NCI-H2107 (cell line): ENCODE results near the gene SEC24C.
A peak's percentile ranks its signal among the peaks of the same experiment; 100 is the strongest.
"Not testable (repeated sequence)": the region's sequence is repeated elsewhere in the genome, so short reads cannot be mapped to it uniquely, and the experiment has no call there.

Experiments
- DNase-seq: peaks from one replicate; lab custom pipeline; 2025; lab: John Stamatoyannopoulos, UW

Gene SEC24C

DNA sequence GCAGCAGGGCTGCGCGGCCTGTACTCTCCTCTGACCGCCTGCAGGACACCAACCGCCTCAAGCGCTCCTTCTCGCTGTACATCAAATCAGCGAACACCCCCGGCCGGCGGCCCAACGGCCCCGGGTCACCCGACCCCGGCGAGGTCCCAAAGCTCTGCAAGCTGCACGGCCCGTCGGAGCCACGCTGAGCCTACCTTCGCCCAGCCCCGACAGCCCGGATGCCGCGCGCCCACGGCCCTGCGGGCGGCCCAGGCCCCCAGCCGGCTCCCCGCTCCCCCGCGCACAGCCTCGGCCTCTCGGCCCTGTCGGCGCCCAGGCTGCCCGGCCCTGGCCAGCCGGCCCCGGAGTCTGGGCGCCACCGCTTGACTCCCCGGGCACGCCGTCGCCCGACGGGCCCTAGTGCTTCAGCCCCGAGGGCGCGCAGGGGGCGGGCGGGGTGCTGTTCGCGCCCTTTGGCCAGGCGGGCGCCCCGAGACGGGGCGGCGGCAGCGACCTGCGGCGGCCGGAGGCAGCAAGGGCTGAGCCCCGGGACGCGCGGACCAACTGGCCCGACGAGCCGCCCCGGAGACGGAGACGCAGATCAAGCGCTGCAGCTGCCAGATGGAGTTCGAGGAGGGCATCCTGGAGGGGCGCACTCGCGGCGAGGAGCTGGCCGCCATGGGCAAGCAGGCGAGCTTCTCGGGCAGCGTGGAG lies 11.1 kb upstream of the SEC24C start:
- no peak for DNase-seq

- no peak for DNase-seq
These were observed 10.0 kb upstream of the SEC24C start for GRCh38 chr10:73734028-73734720.

DNA sequence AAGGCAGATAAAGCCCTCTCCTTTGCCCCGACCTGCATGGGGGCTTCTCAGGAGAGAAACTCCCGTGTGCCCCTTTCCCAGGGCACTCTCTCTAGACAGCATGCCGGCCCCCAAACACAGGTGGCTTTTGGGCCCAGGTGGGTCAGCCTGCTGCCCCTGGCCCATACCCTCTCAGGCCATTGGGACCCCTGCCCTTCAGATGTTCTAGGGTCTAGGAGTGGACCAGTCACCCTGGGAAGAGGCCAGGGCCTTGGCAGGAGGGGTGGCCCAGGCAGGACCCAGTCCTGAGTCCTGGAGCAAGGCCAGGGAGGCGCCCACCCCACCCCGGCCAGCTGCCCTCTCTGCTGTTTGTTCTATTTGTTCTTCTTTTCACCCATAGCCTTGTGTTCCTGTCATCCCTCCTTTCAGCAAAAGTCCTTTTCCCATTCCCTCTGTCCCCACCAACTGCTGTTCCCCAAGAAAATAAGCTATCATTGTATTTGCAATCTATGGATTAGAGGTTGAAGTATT lies 9.3 kb upstream of the SEC24C start:
- DNase-seq: no peak

GRCh38 chr10:73740501-73741254 lies 3.5 kb upstream of the SEC24C start:
- not testable (repeated sequence) for DNase-seq

DNA sequence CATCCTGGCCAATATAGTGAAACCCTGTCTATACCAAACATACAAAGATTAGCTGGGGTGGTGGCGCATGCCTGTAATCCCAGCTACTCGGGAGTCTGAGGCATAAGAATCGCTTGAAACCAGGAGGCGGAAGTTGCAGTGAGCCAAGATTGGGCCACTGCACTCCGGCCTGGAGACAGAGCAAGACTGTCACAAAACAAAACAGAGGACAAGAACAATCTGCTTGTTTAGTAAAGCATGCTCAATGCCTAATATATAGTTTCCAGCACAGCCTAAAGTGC lies 1.8 kb upstream of the SEC24C start:
- no peak for DNase-seq

- DNase-seq: no peak
These were observed 756 bp upstream of the SEC24C start for GRCh38 chr10:73743327-73743904.

- DNase-seq: no peak
These were observed 448 bp downstream of the SEC24C start for GRCh38 chr10:73744664-73744975.

DNA sequence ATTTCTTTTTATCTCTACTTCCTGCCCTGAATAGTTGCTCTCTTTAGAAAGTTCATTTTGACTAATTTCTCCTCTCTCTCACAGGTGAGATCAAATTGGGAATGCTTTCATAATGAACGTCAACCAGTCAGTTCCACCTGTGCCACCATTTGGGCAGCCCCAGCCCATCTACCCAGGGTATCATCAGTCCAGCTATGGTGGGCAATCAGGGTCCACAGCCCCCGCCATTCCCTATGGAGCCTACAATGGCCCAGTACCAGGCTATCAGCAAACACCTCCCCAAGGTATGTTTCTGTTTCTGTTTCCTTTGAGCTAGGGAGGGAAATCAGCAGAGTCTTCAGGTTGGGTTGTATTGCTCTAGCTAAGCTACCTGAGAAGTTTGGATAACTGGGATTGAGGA lies 2.5 kb downstream of the SEC24C start:
- DNase-seq: no peak

GRCh38 chr10:73750819-73751218 lies 6.6 kb downstream of the SEC24C start:
- no peak for DNase-seq

DNA sequence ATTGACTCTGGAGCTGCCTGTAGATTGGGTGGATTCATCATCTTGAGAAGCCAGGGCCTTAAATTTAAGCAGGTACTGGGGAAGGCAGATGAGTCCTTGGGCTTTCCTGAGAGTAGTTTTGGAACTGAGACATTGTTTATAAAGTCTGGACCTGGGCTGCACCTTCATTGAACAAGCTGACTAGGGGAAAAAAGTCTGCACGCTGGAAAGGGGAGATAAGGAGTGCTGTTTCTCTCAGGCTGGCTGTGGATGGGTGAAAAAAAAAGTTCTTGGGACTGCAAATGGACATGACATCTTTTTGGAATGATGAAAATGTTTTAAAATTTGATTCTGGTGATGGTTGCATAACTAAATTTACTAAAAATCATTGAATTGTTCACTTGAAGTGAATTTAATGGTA lies 12.0 kb downstream of the SEC24C start:
- DNase-seq: no peak

DNA sequence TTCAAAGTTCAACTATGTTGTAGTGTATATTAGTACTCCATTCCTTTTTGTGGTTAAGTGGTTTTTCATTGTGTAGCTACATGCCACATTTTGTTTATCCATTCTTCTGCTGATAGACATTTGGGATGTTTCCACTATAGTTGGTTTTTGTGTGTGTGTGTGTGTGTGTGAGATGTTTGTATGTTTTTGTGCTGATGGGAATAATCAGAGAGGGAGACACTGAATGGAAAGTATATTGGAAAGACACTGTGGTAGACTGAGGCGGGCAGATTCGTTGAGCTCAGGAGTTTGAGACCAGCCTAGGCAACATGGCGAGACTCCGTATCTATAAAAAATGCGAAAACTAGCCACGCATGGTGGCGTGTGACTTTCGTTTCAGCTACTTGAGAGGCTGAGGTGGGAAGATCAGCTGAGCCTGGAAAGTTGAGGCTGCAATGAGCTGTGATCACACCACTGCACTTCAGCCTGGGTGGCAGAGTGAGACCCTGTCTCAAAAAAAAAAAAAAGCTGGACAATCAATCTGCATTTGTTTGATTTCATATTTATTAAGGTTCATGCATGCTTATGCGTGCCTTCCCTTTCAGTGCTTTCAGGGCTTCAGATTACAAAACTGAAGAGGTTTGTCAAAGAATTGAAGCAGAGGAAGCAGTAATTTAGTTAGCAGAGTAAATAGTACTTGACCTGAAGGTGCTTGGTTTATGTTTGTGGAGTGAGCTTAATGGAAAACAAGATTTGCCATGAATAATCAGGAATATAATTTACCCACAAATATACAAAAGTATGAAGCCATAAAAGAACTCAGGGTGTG lies 14.7 kb downstream of the SEC24C start:
- DNase-seq: no peak

- no peak for DNase-seq
These were observed 15.4 kb downstream of the SEC24C start for GRCh38 chr10:73759512-73760115.

DNA sequence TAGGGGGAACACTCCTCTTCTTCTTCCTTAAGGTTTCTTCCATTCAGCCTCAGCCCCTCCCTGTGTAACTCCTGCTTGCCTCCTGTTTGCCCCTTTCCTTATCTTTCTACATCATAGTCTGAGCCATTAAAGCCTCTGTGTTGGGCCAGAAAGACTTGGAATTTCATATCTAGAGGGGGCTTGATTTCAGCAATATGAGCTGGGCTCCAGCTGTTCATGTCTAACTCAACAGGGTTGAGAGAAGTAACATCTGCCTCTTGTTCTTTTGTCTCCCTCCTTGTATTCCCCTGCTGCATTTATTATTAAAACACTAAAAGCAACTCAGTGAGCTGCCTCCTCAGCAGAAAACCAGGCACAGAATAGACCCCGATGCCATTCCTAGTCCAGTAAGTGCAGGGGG lies 17.6 kb downstream of the SEC24C start:
- DNase-seq: no peak

- no peak for DNase-seq
These were observed 18.7 kb downstream of the SEC24C start for GRCh38 chr10:73762915-73763314.

DNA sequence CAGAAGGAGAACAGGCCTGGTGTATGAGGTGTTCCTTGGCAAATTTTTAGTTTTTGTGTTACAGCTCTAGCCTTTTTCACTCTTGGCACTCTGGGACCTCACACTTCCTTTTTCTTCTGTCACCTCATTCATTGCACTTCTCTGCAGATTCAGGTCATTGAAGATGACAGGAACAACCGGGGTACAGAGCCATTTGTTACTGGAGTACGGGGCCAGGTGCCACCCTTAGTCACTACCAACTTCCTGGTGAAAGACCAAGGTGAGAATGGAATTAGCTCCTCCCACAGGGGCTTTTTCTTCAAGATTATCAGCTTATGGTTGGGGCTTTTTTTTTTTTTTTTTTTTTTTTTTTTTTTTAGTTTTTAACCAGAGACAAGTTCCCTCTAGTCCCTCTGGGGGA lies 19.2 kb downstream of the SEC24C start:
- no peak for DNase-seq

GRCh38 chr10:73765066-73765465 lies 20.9 kb downstream of the SEC24C start:
- DNase-seq: no peak

DNA sequence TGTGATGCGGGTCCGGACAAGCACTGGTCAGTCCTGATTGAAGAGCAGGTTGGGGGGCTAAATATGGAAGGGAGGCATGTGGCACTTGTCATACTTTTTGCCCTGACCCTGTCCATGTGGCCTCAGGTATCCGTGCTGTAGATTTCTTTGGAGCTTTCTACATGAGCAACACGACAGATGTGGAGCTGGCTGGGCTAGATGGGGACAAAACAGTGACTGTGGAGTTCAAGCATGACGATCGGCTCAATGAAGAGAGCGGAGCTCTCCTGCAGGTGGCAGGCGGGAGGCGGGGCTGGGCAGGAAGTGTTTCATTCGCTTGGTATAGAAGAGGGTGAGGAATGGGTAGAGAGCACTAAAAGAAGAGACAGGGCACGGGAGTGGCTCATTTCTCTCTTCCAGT lies 24.7 kb downstream of the SEC24C start:
- DNase-seq: no peak

GRCh38 chr10:73769396-73769795 lies 25.2 kb downstream of the SEC24C start:
- DNase-seq: no peak

- peak; percentile 31 for DNase-seq
These were observed 27.6 kb downstream of the SEC24C start for GRCh38 chr10:73771722-73772280.

GRCh38 chr10:73772281-73773151 lies 28.3 kb downstream of the SEC24C start:
- no peak for DNase-seq
